ENCODE results near the gene GJB1.

Gene GJB1

DNA sequence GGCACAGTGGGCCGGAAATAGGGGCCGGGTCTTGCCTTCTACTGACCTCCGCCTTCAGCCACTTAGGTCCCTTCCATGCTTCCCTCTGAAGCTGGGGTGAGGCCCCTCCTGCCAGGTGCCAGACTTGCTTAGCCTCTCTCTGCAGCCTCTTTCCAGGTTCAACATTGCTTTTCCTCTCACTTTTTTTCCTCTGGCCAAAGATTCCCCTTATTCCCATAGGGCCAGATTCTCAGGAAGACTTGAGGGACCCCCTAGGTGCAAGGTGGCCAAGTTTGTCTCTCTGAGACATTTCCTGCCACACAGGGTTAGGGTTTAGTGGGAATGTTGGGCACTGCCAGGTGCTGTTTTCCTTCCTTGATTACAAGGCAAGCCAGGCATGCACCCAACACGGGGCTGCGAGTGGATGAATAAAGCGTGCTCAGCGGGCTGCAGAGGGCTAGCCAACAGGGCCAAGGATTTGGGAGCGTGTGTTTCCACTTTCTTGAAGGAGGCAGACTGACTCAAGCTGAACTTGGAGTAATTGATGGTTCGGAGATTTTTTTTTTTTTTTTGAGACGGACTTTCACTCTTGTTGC is 7.6 kb upstream of the GJB1 start:
- no peak for DNase-seq

DNA sequence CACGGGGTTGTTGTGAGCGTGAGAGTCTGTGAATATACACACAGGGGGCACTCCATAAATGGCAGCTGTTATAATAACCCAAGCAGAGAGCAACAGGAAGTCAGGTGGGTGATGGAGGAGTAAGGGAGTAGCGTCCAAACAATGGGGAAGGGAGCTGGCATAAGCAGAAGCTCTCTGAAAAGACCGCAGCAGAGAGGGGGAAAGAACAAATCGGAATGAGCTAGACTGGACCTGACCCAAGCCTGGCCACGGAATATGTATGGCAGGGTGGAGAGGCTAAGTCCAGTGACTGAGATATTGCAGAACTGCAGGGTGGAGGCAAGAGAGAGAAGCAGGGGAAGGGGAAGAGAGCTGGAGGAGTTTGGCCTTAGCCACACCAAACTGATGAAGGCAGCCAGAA is 6.5 kb upstream of the GJB1 start:
- DNase-seq = no peak

DNA sequence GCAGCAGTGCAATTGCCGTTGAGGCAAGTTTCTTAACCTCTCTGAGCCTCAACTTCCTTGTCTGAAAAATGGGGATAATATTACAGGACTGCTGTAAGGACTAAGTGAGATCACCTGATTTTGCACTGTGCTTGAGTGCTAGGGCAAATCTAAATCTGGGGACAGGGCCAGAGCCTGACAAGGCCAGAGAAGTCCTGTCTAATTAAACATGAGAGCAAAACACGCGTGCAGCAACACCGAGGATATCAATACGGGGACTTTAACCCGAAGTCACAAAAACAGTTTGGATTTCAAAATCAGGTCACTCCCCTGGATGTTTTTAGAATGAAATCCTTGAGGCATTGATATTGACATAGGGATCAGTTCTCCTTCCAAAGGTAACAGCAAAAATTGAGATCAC is 5.7 kb upstream of the GJB1 start:
- no peak for DNase-seq

DNA sequence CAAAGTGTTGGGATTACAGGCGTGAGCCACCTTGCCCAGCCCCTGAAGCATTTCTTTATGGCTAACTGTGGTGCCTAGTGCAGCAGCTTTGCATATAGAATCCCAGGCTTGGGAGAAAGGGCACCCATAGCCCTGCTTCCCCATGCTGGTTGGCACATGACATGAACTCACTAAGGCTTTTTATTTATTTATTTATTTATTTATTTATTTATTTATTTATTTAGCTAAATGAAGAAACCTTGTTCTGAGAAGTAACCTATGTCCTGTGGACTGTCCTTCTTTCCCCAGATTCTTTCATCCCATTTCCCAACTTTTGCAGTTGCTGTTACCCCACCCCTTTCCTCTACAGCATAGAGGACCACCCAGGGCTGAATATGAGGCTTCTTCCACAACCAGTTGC is 1.9 kb upstream of the GJB1 start:
- no peak for DNase-seq

DNA sequence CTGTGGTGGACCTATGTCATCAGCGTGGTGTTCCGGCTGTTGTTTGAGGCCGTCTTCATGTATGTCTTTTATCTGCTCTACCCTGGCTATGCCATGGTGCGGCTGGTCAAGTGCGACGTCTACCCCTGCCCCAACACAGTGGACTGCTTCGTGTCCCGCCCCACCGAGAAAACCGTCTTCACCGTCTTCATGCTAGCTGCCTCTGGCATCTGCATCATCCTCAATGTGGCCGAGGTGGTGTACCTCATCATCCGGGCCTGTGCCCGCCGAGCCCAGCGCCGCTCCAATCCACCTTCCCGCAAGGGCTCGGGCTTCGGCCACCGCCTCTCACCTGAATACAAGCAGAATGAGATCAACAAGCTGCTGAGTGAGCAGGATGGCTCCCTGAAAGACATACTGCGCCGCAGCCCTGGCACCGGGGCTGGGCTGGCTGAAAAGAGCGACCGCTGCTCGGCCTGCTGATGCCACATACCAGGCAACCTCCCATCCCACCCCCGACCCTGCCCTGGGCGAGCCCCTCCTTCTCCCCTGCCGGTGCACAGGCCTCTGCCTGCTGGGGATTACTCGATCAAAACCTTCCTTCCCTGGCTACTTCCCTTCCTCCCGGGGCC is 1.2 kb downstream of the GJB1 start:
- DNase-seq = no peak

DNA sequence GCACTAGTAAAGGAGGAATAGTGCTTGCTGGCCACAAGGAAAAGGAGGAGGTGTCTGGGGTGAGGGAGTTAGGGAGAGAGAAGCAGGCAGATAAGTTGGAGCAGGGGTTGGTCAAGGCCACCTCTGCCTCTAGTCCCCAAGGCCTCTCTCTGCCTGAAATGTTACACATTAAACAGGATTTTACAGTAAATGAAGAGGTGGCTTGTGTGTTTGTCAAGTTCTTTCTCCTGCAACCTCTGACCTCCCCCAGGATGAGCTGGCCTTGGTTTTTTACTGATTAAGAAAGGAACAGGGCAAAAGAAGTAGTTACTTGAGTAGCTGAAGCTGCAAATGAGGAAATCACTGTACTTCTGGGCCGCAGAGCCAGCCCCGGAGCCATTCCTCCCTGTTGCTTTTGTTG is 2.0 kb downstream of the GJB1 start:
- peak in 3 of 4 experiments; percentile 45 to 52 (median 46) for DNase-seq

DNA sequence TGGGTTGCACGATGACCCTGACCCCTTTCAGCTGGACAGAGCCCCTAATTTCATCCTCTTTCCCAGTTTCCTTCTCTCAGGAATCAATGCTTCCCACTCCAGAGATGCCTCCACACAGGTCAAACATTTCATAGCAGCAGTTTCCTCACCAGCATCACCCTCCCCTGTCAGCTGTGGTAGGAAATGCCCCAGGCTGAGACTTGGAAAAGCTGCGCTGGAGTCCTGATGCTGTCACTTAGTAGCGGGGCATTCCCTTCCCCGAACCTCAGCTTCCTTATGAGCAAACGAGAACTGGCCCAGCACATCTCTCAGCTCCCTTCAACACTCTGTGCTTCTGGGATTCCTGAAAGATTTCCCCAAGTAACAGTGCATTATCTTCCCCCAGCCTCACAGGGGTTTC is 2.7 kb downstream of the GJB1 start:
- peak in 3 of 4 experiments; percentile 17 to 34 (median 27) for DNase-seq

DNA sequence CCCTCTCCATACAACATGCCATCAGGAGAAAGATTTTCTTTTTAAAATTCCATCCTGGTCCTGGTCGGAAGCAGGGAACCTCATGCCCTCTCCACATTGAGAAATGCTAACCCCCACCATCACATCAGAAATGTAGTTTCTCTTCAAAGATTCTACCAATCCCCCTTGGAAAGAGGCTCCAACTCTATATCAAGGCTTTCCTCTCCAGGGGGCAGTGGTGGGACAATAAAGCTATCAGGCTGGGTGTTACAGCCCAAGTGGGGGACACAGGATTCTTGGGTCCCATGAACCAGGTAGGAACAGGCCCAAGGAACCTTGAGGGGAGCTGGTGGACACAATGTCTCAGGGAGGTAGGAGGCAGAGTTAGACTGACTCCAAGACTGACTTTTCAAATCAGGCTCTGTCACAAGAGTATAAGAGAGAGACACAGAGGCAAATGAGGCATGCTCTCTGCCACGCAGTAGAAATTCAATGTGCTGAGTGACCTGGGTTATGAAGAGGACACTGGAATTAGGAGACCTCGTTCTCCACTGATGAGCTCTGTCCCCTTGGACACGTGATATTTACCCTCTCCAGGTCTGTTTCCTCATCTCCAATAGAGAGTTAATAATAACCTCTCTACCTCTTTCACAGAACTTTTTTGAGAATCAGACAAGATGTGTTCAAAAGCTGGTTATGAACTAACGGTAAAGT is 4.5 kb downstream of the GJB1 start:
- no peak for DNase-seq

DNA sequence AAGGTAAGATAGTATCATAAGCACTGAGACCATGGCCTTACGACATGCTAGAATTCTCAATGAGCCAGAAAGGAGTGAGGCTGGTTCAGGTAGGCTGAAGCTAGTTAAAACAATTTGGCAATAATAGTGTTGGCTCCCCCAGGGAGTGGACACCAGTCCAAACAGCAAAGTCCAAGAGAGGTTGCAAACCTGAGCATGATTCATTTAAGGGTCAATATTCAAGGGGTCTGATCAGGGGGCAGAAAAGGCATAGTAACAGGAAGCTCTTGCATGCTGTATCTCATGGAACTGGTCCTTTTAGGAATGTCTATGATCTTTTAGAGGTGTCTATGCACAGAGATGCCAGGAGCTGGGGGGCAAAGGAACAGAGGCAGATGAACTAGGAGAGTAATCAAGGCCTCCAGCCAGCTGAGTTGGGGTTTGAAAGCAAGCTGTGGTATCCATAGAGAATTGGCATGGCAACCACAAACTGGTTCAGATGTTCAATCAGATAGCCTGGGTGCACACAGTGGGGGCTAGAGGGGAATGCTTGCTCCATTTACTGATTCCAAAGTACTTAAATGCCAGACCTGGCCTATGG is 5.1 kb downstream of the GJB1 start:
- DNase-seq = no peak

DNA sequence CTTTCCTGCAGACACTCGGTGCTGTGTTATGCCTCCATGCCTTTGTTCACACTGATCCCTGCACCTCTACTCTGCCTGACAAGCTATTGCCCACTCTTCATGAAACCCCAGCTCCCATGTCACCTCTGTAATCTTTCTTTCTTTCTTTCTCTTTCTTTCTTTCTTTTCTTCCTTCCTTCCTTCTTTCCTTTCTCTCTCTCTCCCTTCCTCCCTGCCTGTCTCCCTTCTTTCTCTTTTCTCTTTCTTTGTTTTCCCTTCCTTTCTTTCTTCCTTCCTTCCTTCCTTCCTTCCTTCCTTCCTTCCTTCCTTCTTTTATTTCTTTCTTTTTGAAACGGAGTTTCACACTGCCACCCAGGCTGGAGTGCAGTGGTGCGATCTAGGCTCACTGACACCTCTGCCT is 12.5 kb downstream of the GJB1 start:
- no peak for DNase-seq

DNA sequence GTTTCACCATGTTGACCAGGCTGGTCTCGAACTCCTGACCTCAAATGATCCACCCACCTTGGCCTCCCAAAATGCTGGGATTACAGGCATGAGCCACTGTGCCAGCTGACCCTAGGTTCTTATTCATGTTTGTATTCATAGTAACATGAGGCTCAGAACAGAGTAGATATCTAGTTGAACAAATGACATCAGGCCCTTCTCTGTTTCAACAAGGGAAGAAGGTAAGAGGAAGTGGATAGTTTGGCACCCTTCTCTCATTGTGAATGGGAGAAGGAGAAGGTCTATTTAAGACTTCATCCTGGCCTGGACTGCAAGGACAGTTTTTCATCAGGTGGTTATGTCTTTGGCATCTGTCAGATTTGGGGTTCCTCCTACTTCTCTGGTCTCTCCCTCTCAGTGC is 13.8 kb downstream of the GJB1 start:
- DNase-seq = peak; percentile 24 to 77 (median 50)

DNA sequence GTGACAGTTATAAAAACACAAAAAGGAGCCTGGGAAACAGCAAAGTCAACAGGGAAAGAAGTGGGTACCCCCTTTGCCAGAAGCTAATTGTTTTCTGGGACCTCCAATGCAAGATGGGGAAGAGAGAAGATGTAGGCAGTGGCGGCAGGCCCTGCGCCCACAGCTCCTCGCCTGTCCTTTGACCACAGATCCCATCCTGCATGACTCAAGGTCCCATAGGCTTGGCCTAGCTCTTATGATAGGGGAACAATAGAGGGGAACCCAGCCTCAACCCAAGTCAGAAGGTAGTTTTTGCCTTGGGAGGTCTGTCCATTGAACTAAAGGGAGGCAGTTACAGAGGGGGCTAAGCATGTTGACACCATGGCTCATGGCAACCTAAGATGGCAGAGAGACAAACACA is 16.8 kb downstream of the GJB1 start:
- peak in 3 of 4 experiments; percentile 49 to 66 (median 58) for DNase-seq

DNA sequence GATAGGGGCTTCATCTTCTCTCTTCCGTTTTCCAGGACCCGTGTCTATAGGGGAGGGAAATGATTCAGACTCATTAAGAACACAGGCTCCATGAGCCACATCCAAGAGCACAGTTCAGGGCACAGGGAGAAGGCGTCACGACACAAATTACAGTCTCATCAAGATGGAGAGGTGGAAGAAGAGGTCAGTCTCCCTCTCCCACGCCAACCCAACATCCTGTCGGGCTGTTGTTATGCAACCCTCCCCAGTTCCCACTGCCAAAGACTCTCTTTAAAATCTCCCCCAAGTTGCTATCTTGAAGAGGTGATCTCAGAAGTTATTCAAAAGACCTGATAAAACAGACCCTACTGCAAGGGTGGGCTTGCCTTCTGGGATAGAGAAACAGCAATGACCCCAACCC is 18.3 kb downstream of the GJB1 start:
- DNase-seq = peak in 3 of 4 experiments; percentile 42 to 51 (median 46)

DNA sequence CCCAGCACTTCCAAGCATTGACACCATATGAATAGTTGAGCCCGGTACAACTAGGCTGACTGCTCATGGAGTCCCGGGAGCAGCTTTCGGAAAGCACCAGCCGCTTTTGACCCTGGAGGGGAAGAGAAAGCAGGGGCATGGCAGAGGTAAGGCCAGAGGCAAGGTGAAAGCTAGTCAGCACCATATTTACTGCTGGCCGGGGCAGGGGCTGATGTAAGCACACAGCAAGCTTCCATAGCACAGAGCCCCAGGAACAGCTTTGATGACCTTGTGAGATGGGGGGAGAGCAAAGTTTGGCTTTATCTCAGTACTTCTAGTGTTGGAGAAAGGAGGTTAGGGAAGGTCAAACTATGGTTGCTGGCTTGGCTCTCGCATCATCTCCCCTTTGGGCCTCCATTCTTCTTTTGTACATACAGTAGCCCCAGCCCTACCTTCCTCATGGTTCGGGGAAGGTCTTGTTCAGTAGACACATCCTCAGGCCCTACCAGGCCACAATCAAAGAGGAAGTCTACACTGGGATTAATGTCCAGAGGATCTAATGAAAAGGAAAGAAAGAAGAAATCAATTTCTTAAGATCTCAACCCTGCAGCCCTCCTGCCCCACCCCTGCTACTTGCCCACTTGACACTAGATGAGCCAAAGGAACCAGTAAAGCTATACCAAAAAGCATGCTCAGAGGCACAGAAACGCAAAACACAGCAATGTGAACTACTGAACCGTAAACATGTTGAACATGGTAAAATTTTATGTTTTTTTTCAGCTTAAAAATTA is 21.5 kb downstream of the GJB1 start:
- DNase-seq = no peak

DNA sequence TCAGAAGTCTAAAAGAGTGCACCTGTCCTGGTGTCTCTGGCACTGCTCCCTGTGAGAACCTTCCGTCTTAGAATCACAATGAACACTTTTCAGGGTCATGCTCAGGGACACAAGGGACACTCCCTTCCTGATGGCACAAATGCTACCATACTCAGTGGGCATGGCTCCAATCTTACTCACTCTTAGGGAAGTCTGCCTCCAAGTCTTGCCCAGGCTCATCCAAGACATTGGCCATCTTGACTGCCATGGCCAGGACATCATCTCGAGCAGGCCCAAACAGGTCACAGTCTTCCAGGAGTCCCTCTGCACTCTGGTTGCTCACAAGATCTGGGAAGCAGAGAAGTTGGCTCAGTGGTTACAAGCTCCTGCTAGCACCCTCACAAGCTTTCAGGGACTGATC is 22.1 kb downstream of the GJB1 start:
- DNase-seq = no peak

DNA sequence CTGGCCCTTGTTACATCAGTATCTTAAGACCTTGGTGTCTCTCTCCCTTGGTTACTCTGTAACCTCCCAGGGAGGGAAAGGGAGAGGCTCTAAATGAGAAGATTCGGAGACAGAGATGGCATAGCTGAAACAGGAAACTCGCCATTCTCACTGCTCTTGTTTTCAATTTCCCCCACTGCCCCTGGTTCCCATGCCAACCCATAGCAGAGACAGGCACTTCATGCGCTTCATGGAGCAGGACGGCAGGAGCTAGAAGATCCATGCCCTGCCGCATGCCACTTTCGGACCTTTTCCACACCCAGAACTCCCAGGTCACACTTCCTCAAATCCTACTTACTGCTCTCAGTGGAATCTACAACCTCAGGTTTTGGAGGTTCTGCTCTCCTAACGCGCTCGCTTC is 27.8 kb downstream of the GJB1 start:
- peak in 2 of 4 experiments; percentile 13 to 18 for DNase-seq

DNA sequence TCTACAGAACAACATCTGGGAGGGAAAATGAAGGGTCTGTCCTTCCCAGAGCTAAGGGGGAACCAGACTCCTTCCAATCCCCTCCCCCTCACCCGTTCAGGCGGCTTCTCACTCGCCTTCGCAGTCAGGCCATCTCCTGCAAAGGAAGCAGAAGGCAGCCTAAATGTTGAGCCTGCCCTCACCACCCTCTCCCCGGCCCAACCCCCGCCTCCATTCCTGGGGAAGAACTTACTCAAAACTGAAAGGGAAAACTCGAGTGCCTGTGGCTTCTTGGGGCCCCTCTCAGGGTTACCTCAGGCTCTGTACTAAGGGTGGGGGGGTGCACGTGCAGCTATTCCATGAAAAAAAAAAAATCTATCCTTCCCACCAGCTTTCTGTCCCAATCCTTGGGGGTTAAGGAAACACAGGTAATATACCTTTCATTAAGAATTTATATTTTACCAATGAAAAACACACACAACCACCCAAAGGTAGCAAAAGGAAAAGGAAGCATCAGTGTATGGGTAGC is 28.5 kb downstream of the GJB1 start:
- DNase-seq = peak in 3 of 4 experiments; percentile 41 to 65 (median 55)

DNA sequence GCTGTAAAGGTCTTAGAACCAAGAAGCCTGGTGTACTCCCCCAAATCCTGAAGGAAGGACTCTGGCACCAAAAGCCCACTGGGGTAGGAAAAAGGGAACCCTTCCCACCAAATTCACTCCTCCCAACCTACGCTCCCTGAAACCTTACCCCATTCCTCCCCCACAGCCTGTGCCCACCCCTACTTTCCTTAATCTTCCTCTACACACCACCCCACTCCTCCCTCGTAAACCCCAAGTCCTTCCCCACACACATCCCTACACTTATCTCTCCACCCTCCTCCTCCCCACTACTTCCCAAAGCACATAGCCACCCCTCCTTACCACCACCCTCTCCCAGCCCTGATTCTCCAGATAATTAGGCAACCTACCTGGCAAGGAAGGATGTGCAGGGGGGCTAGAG is 29.2 kb downstream of the GJB1 start:
- no peak for DNase-seq

DNA sequence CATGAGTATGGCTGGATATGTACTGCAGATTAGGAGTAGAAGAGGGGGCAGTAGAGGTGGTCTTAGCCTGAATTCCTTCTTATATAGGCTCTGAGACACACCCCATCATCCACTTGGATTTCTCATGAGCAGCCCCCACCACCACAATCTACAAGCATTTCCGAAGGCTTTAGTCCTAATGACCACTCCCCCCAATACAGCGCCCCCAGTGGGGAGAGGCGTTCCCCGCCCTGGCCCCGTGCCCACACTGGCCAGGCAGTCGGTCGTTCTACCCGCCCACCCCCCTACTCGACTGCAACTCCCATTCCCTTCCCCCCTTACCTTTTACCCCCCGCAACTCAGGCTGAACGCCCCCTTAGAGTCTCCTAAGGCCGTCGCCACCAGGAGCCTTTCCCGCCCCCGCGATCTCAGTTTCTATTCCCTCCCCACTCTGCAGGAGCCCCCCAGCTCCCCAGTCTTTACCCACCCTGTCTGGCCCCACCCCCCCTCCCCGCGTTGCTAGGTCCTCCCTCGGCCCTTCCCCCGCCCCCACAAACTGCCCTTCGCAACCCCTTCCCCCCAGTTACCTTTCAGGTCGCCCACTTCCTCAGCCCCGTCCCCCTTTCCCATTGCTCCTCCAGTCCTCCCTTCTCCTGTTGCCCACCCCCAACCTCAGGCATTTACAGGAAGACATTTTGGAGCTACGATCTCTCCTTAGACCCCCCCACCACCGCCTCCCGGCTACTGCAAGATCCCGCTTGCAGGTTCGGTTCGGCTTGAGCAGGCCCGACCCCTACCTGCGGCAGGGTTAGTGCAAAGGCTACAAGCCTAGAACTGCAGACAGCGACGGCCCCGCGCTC is 30.4 kb downstream of the GJB1 start:
- peak; percentile 34 to 65 (median 44) for DNase-seq

DNA sequence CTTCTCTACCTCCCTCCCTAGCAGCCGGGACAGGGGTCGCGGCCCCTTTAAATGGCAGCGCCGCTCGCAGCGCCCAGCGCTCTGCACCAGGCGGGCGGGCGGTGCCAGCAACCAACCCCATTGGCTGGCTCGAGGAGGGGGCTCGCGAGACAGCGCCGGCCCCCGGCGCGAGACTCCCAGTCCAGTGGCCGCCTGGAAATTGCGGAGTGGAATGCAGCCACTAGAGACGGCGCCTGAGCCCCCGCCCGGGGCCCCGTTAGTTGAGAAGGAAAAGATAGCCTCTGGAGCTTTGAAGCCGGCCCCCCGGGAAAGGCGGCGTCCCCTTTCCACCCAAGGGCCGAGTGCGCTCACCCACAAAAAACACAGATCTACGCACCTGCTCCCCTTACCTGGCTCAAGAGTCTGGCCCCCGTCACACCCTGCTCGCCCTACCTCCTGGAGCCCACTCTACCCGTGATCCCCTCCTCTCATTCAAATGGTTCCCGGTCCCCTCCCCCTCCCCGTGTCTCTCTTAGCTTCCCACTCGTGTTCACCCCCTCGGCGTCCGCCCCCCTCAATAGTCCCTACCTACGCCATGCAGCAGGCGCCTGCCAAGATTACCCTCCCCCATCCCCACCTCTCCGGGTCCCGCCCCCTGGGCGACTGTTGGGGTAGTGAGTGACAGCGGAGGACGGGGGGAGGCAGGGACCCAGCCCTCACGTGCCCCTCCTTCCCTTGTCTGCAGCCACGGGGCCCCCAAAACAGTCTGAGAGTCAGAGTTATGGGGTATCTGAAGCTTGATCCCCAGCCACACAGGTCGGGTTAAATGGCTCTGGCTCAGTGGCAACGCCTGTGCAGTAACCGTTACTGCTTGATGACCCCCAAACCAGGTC is 31.3 kb downstream of the GJB1 start, which contains the start of gene ZMYM3:
TSS of gene ZMYM3 (minus strand) at position 49 of the 872 bp plus-strand sequence. CDS start 885 bp downstream, outside the sequence.
- peak; percentile 85 to 93 (median 89) for DNase-seq

DNA sequence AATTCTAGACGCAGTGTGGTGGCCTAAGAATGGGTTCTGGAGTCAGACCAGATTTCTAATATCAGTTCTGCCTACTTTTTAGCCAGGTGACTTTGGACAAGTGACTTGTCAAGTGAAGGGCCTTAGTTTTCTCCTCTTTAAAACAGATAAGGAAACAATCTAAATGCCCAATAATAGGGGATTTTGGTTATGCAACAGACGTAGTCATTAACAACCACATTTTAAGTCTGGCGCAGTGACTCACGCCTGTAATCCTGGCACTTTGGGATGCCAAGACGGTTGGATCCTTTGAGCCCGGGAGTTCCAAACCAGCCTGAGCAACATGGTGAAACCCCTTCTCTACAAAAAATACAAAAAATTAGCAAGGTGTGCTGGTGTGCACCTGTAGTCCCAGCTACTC is 33.0 kb downstream of the GJB1 start:
- no peak for DNase-seq

Data from suppressor macrophage (primary cell).